ENCODE data around the gene PRR7. TPM values are rescaled to one million over a fixed set of nuclear protein-coding genes. Genes with fewer than 3 reads are reported as not detected.

The PRR7 gene
- total and polyA plus RNA-seq, 2 of the 13 experiments (the other 11 are each of a cell fraction or from before 2014, with no cell fraction given): 4.8 to 5.0 TPM

DNA sequence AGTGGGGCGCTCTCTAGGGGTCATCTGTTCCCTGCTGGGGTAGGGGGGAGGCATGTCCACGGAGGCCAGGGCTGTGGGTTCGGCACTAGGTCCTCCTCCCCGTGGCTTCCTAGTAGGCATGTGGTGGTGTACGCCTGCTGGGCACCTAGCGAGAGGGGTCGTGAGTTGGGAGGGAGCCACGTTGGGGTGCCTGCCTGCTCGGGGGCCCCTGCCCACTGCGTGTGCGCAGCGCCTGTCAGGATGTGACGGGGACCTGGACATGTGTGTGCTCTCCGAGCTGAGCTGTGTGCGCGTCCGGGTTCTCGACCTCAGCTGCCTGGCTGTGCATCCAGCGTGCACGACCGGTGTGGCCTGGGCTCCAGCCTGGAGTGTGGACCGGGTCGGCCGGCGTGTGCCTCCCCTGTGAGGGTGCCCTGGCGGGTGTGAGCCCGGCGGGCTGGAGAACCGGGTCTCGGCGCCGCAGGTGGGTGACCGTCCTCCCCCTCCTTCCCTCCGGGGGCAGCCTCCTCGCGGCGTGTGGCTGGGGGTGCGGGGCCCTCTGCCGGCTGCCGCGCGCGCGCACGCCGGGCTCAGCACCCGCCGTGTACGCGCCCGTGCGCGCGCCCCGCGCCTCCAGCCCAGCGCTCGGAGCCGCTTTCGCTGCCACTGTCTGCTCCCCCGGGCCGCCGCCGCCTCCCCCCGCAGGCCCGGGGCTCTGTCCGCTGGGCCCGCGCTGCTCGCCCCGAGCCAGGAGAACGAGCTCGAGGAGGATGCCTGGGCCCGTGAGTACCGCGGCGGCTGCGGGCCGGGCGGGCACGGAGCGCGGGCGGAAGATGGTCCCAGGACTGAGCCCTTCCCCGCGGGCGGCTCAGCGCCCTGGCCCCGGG is at the start of gene PRR7 (continued):
- peak; percentile 69; the same call in 1 of the 2 replicates for TF ChIP-seq BCL3 (CRISPR knock-in tag; IDR thresholded peaks at IDR 0.05)
- 0 out of 2 replicates have a peak, but pooled peaks have one; percentile 50 for TF ChIP-seq ZNF564 (CRISPR knock-in tag; IDR thresholded peaks at IDR 0.05)
- peak; percentile 81; the same call in 1 of the 2 replicates for TF ChIP-seq NRL (CRISPR knock-in tag; IDR thresholded peaks at IDR 0.05; ENCODE audit: borderline replicate concordance)
- no peak for TF ChIP-seq SYNCRIP (IDR thresholded peaks at IDR 0.05; ENCODE audit: insufficient read depth, low read depth, low read length)
- peak; percentile 60 for TF ChIP-seq KDM2A (CRISPR knock-in tag; IDR thresholded peaks at IDR 0.05; ENCODE audit: borderline replicate concordance, low read depth)
- no peak for TF ChIP-seq MED1 (CRISPR knock-in tag; IDR thresholded peaks at IDR 0.05)
- TF ChIP-seq PAF1 (CRISPR knock-in tag; IDR thresholded peaks at IDR 0.05): no peak
- TF ChIP-seq KMT2A (CRISPR knock-in tag; IDR thresholded peaks at IDR 0.05): 0 out of 2 replicates have a peak, but pooled peaks have one; percentile 14
- TF ChIP-seq HNRNPL (IDR thresholded peaks at IDR 0.05; ENCODE audit: low read depth, low read length): peak; percentile 34; the same call in 1 of the 2 replicates
- no peak for TF ChIP-seq NR2F2 (IDR thresholded peaks at IDR 0.05; ENCODE audit: borderline replicate concordance, low read depth)
- 0 out of 2 replicates have a peak, but pooled peaks have one; percentile 1 for TF ChIP-seq ZNF879 (CRISPR knock-in tag; IDR thresholded peaks at IDR 0.05)
- TF ChIP-seq, protein P1, sequence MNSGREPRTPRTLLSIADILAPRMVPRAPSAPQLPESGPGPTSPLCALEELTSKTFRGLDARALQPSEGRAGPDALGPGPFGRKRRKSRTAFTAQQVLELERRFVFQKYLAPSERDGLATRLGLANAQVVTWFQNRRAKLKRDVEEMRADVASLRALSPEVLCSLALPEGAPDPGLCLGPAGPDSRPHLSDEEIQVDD (CRISPR knock-in tag; IDR thresholded peaks at IDR 0.05; ENCODE audit: borderline replicate concordance): peak; percentile 30; the same call in 1 of the 2 replicates
- peak; percentile 58; the same call in 1 of the 2 replicates for TF ChIP-seq KDM5A (IDR thresholded peaks at IDR 0.05; ENCODE audit: borderline replicate concordance, low read length)
- TF ChIP-seq TAF1 (CRISPR knock-in tag; IDR thresholded peaks at IDR 0.05): 0 out of 2 replicates have a peak, but pooled peaks have one; percentile 23
- TF ChIP-seq GABPB1 (CRISPR knock-in tag; IDR thresholded peaks at IDR 0.05): 0 out of 2 replicates have a peak, but pooled peaks have one; percentile 23
- no peak for TF ChIP-seq ZBTB40 (IDR thresholded peaks at IDR 0.05)
- TF ChIP-seq ZBTB40 (CRISPR knock-in tag; IDR thresholded peaks at IDR 0.05): no peak

Measured in HepG2 (cell line).